OCI-LY3 (cell line): ENCODE results near the gene PKN3.
"Not testable (repeated sequence)": the region's sequence is repeated elsewhere in the genome, so short reads cannot be mapped to it uniquely, and the experiment has no call there.

Source experiments
- H2AFZ ChIP-seq: fragments of 200-600, 300-600 bp; shearing (Covaris generic); 2 replicates; pipeline ENCODE4 v1.6.0; 2014; ENCODE audit warnings: antibody characterized with exemption, low read depth, low read length
- H3K27ac ChIP-seq: fragments of 200-600, 300-600 bp; sonication (generic); 2 replicates; pipeline ENCODE4 v1.5.1; 2014; ENCODE audit warnings: mild to moderate bottlenecking, low read length, moderate library complexity, mixed read lengths
- H3K27me3 ChIP-seq: fragments of 200-600, 300-600 bp; sonication (generic); 2 replicates; pipeline ENCODE4 v1.6.1; 2014; ENCODE audit warnings: low read depth, low read length, mixed read lengths
- H3K36me3 ChIP-seq: fragments of 200-600, 300-600 bp; sonication (generic); replicated peaks from 2 replicates; pipeline ENCODE3; 2014; ENCODE audit warnings: low read depth, low read length, mixed read lengths
- H3K4me1 ChIP-seq: fragments of 300-600, 200-600 bp; sonication (generic); 2 replicates; pipeline ENCODE4 v1.6.1; 2014; ENCODE audit warnings: low read length, mixed read lengths
- H3K4me2 ChIP-seq: fragments of 200-600, 300-600 bp; sonication (generic); 2 replicates; pipeline ENCODE4 v1.6.1; 2014; ENCODE audit warnings: low read length, mixed read lengths
- H3K4me3 ChIP-seq: fragments of 300-600, 200-600 bp; sonication (generic); 2 replicates; pipeline ENCODE4 v1.5.1; 2014; ENCODE audit warnings: antibody characterized with exemption, mild to moderate bottlenecking, low read length, moderate library complexity
- H3K79me2 ChIP-seq: fragments of 300-600, 200-600 bp; shearing (Covaris generic); 2 replicates; pipeline ENCODE4 v1.6.1; 2014; ENCODE audit warnings: mild to moderate bottlenecking, low read length, mixed read lengths
- H3K9ac ChIP-seq: fragments of 300-600, 200-600 bp; shearing (Covaris generic); 2 replicates; pipeline ENCODE4 v1.6.0; 2014; ENCODE audit warnings: mild to moderate bottlenecking, low read length, moderate library complexity
- H3K9me3 ChIP-seq: fragments of 200-600, 300-600 bp; shearing (Covaris generic); 2 replicates; pipeline ENCODE4 v1.6.1; 2014; ENCODE audit warnings: low read length, mixed read lengths; ENCODE audit not compliant: insufficient read depth
- H4K20me1 ChIP-seq: fragments of 200-600, 300-600 bp; sonication (generic); 2 replicates; pipeline ENCODE4 v1.6.1; 2016; ENCODE audit warnings: low read length, mixed read lengths; ENCODE audit not compliant: insufficient read depth
- CTCF ChIP-seq: fragments of 200-600, 300-600 bp; sonication (generic); IDR thresholded peaks from 2 replicates; pipeline ENCODE4 v1.5.1; 2014; ENCODE audit warnings: antibody characterized with exemption, low read length, low read depth
- EZH2phosphoT487 ChIP-seq: fragments of 200-600 bp; shearing (Covaris generic); IDR thresholded peaks from 2 replicates; pipeline ENCODE4 v1.6.1; 2018; ENCODE audit warnings: antibody characterized with exemption, mixed run types, low read depth

The PKN3 gene

GRCh38 chr9:128696923-128697707 is 5.2 kb upstream of the PKN3 start:
- Histone ChIP-seq H3K27me3 (no peaks in the 10 kb centered on the region), H3K4me3 (no peak overlapping the region), H4K20me1 (peaks cover 17% of the 10 kb centered on the region; the same call in 1 of the 2 replicates), H3K9ac (no peak overlapping the region), H3K4me2 (no peak overlapping the region), H3K79me2 (peaks cover 48% of the 10 kb centered on the region), H3K27ac (peak overlapping the region; percentile 92), H3K36me3 (peaks cover 46% of the 10 kb centered on the region), H2AFZ (no peak overlapping the region), H3K9me3 (no peaks in the 10 kb centered on the region), H3K4me1 (peaks cover 39% of the 10 kb centered on the region)
- TF ChIP-seq CTCF (no peak), EZH2phosphoT487 (no peak)

- H3K9ac ChIP-seq, H3K4me2 ChIP-seq, H2AFZ ChIP-seq, H3K27me3 ChIP-seq, H3K27ac ChIP-seq, H3K9me3 ChIP-seq, H3K4me3 ChIP-seq: not testable (repeated sequence)
- H3K4me1 ChIP-seq: peaks cover 24% of the 10 kb centered on the region
- peaks cover 17% of the 10 kb centered on the region; the same call in 1 of the 2 replicates for H4K20me1 ChIP-seq
- peaks cover 29% of the 10 kb centered on the region for H3K36me3 ChIP-seq
- H3K79me2 ChIP-seq: peaks cover 45% of the 10 kb centered on the region
Measured at GRCh38 chr9:128699096-128699795, 3.1 kb upstream of the PKN3 start.

GRCh38 chr9:128701227-128701854 is 962 bp upstream of the PKN3 start:
- peaks cover 11% of the 10 kb centered on the region; the same call in 1 of the 2 replicates for H3K4me1 ChIP-seq
- H3K27ac ChIP-seq: no peak overlapping the region
- no peak overlapping the region for H3K4me2 ChIP-seq
- no peaks in the 10 kb centered on the region for H3K27me3 ChIP-seq
- TF ChIP-seq CTCF: no peak
- TF ChIP-seq EZH2phosphoT487: no peak
- no peaks in the 10 kb centered on the region for H3K9me3 ChIP-seq
- peaks cover 33% of the 10 kb centered on the region for H3K79me2 ChIP-seq
- H4K20me1 ChIP-seq: peaks cover 7% of the 10 kb centered on the region; the same call in 1 of the 2 replicates
- H3K4me3 ChIP-seq: no peak overlapping the region
- H3K9ac ChIP-seq: no peak overlapping the region
- H2AFZ ChIP-seq: no peak overlapping the region
- H3K36me3 ChIP-seq: peaks cover 20% of the 10 kb centered on the region

- peaks cover 23% of the 10 kb centered on the region for H3K79me2 ChIP-seq
- peak overlapping the region; percentile 64 for H2AFZ ChIP-seq
- TF ChIP-seq CTCF (no peak), EZH2phosphoT487 (no peak)
- H3K9ac ChIP-seq: peak overlapping the region; percentile 91
- no peaks in the 10 kb centered on the region for H3K9me3 ChIP-seq
- H4K20me1 ChIP-seq: no peaks in the 10 kb centered on the region
- peak overlapping the region; percentile 89 for H3K4me2 ChIP-seq
- peak overlapping the region; percentile 42 for H3K27ac ChIP-seq
- peaks cover 5% of the 10 kb centered on the region for H3K36me3 ChIP-seq
- H3K4me3 ChIP-seq: peak overlapping the region; percentile 96
- peaks cover 11% of the 10 kb centered on the region; the same call in 1 of the 2 replicates for H3K4me1 ChIP-seq
- H3K27me3 ChIP-seq: no peaks in the 10 kb centered on the region
Measured at GRCh38 chr9:128702949-128703615, 779 bp downstream of the PKN3 start.
